ENCODE results near the gene GPR158. TPM values are rescaled to one million over a fixed set of nuclear protein-coding genes. Genes with fewer than 3 reads are reported as not detected.

GPR158 gene
- total RNA-seq, 1 experiment from 2014 or later, result 12.2 TPM

GRCh38 chr10:25504306-25504705, 329.5 kb downstream of the GPR158 start:
- CTCF ChIA-PET, result no interaction called here
- no peaks in the 10 kb centered on the region for H3K79me2 ChIP-seq (ENCODE audit: low read depth)

GRCh38 chr10:25504838-25505237, 330.0 kb downstream of the GPR158 start:
- TF ChIP-seq CTCF (conservative IDR thresholded peaks at IDR 0.05) (no peak), EZH2 (IDR thresholded peaks at IDR 0.05; ENCODE audit: low read depth) (no peak)
- Histone ChIP-seq H3K9me3 (ENCODE audit: insufficient read depth, low read depth) (no peaks in the 10 kb centered on the region), H3K4me1 (replicated peaks; ENCODE audit: insufficient read depth) (peaks cover 5% of the 10 kb centered on the region; the same call in 1 of the 2 replicates), H2AFZ (no peak overlapping the region), H3K36me3 (ENCODE audit: low read depth) (no peaks in the 10 kb centered on the region), H4K20me1 (ENCODE audit: insufficient read depth) (no peaks in the 10 kb centered on the region), H3K79me2 (ENCODE audit: low read depth) (no peaks in the 10 kb centered on the region), H3K4me2 (no peak overlapping the region), H3K27ac (no peak overlapping the region), H3K27me3 (ENCODE audit: insufficient read depth, low read depth) (no peaks in the 10 kb centered on the region), H3F3A (ENCODE audit: insufficient read depth, low read depth) (no peaks in the 10 kb centered on the region), H3K9me2 (ENCODE audit: insufficient read depth) (no peaks in the 10 kb centered on the region), H3K4me3 (no peak overlapping the region)
- DNase-seq, result no peak
- CTCF ChIA-PET, result no interaction called here
- intact Hi-C loops (cut with micrococcal nuclease; ENCODE audit: unreplicated experiment), result no loop called here
- no TSS peak for BruUV-seq (replicated peaks)
- POLR2A ChIA-PET (ENCODE audit: unreplicated experiment), result no interaction called here

More at GRCh38 chr10:25504306-25504705, 329.5 kb downstream of the GPR158 start:
- Histone ChIP-seq H3K4me2 (no peak overlapping the region), H3F3A (ENCODE audit: insufficient read depth, low read depth) (no peaks in the 10 kb centered on the region), H3K36me3 (ENCODE audit: low read depth) (no peaks in the 10 kb centered on the region), H3K27ac (no peak overlapping the region), H3K9me3 (ENCODE audit: insufficient read depth, low read depth) (no peaks in the 10 kb centered on the region), H3K9me2 (ENCODE audit: insufficient read depth) (no peaks in the 10 kb centered on the region), H2AFZ (no peak overlapping the region), H3K27me3 (ENCODE audit: insufficient read depth, low read depth) (no peaks in the 10 kb centered on the region), H4K20me1 (ENCODE audit: insufficient read depth) (no peaks in the 10 kb centered on the region), H3K4me1 (replicated peaks; ENCODE audit: insufficient read depth) (peaks cover 5% of the 10 kb centered on the region; the same call in 1 of the 2 replicates), H3K4me3 (no peak overlapping the region)
- BruUV-seq (replicated peaks), result no TSS peak
- intact Hi-C loops (cut with micrococcal nuclease; ENCODE audit: unreplicated experiment), result no loop called here
- DNase-seq, result no peak
- POLR2A ChIA-PET (ENCODE audit: unreplicated experiment), result no interaction called here
- TF ChIP-seq CTCF (conservative IDR thresholded peaks at IDR 0.05) (no peak), EZH2 (IDR thresholded peaks at IDR 0.05; ENCODE audit: low read depth) (no peak)

- BruUV-seq (replicated peaks), result no TSS peak
- POLR2A ChIA-PET (ENCODE audit: unreplicated experiment), result no interaction called here
- H3K4me1 ChIP-seq (replicated peaks; ENCODE audit: insufficient read depth), result peaks cover 5% of the 10 kb centered on the region; the same call in 1 of the 2 replicates
- no peak for DNase-seq
- no peaks in the 10 kb centered on the region for H3K79me2 ChIP-seq (ENCODE audit: low read depth)
- no peaks in the 10 kb centered on the region for H3K27me3 ChIP-seq (ENCODE audit: insufficient read depth, low read depth)
- no peaks in the 10 kb centered on the region for H3K36me3 ChIP-seq (ENCODE audit: low read depth)
- H3K9me2 ChIP-seq (ENCODE audit: insufficient read depth), result no peaks in the 10 kb centered on the region
- no peak overlapping the region for H2AFZ ChIP-seq
- no peaks in the 10 kb centered on the region for H3K9me3 ChIP-seq (ENCODE audit: insufficient read depth, low read depth)
- no peaks in the 10 kb centered on the region for H4K20me1 ChIP-seq (ENCODE audit: insufficient read depth)
- no peaks in the 10 kb centered on the region for H3F3A ChIP-seq (ENCODE audit: insufficient read depth, low read depth)
- no peak overlapping the region for H3K4me3 ChIP-seq
- H3K4me2 ChIP-seq, result no peak overlapping the region
- CTCF ChIA-PET, result no interaction called here
- no peak overlapping the region for H3K27ac ChIP-seq
- intact Hi-C loops (cut with micrococcal nuclease; ENCODE audit: unreplicated experiment), result no loop called here
- TF ChIP-seq EZH2 (IDR thresholded peaks at IDR 0.05; ENCODE audit: low read depth) (no peak), CTCF (conservative IDR thresholded peaks at IDR 0.05) (no peak)
These were observed 330.7 kb downstream of the GPR158 start for GRCh38 chr10:25505466-25505865.
